LHCN-M2 (cell line): ENCODE measurements around the gene NCCRP1. TPM values are rescaled to one million over a fixed set of nuclear protein-coding genes. Genes with fewer than 3 reads are reported as not detected.
"Not testable (repeated sequence)": the region's sequence is repeated elsewhere in the genome, so short reads cannot be mapped to it uniquely, and the experiment has no call there.

Experiments
- DNase-seq: peaks from one replicate; pipeline ENCODE4 v3.0.0-alpha.2; 2012; ENCODE audit warnings: low read depth
- total RNA-seq: library from RNA; depleted of rRNA; stranded (reverse); fragments of >200 nt; gene quantifications from 2 replicates; pipeline ENCODE4 v1.2.3, GENCODE V29; 2014; rRNA removed

Gene NCCRP1
- total RNA-seq, 1 experiment from 2014 or later, result not detected

DNA sequence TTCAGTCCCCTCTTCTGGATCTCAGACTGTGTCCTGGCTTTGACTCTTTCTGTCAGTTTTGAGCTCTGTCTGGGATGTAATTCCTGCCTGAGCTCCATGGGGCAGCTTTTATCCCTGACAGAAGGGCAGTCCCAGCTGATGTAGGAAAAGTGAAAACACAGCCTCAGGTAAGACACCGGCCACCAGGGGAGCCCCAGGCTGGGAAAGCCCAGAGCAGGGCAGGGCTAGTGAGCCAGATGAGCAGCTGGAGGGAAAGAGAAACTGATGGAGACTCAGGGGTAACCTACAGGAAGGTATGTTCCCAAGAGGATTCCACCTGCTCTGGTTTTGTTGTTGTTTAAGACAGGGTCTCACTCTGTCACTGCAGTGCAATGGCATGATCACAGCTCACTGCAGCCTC lies 48.4 kb downstream of the NCCRP1 start:
- not testable (repeated sequence) for DNase-seq

DNA sequence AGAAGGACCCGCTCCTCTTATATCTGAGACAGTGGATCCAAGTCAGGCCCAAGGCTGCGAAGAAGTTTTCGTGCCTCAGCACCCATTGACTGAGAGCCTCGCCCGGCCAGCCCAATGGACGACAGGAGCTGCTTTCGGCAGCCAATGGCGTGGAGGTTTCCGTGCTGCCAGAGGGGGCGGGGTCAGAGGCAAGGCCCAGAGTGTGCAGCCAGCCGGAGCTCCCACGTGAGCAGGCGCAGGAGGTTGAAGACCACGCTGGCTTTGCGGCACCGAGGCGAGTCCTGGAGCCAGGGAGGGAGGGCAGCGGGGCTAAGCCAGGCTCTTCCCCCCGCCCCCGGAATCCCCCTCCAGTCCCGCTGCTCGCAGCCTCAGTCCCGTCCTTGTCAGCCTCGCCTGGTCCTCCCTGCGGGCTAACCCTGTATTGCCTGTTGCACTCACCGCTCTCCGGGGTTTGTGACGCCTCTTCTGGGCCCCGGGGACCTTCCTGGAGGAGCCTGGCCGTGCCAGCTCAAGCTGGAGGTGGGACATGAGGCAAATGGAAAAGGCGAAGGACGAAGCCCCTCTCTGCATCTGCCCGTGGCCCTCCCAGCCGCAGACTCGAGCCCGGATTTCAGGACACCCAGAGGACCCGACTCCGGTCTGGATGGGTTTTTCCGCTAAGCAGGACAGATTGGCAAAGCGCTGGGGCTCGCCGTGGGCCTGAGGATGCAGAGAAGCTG lies 50.3 kb downstream of the NCCRP1 start:
- DNase-seq, result no peak

- DNase-seq, result no peak
These were observed 51.2 kb downstream of the NCCRP1 start for GRCh38 chr19:39247701-39248664.

DNA sequence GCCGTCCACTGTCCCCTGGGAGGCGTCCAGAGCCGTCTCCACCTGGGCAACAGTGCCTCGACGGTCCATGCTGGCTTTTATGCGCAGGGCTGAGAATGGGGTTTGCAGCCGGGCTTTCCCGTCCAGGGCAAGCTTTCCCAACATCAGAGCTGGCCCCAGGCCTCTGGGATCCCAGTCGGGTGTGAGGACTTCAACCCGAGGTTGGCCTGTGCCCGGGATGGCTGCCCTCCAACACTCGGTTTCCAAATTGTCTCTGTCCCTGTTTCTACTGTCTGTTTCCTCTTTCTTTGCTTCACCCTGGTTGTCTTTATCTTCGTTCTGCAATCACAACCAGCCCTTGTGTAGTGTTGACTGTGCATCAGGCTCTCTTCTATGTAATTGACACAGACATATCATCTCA lies 52.0 kb downstream of the NCCRP1 start, which contains the start of gene IFNL4:
Gene IFNL4, minus strand, starts transcription at position 51 of the 400 bp plus-strand sequence.
- DNase-seq, result no peak

- DNase-seq, result no peak
These were observed 54.3 kb downstream of the NCCRP1 start for GRCh38 chr19:39251081-39251480.

Other genes starting within 250 kb of the NCCRP1 start
- 26.3 and 31.2 TPM in 2 replicates for gene FBXO17, start 221.2 kb upstream of the NCCRP1 start, total RNA-seq
- gene FBXO27, start 164.4 kb upstream of the NCCRP1 start, total RNA-seq, result 4.4 and 14.0 TPM in 2 replicates
- 0.13 and 0.29 TPM in 2 replicates for gene ACP7, start 112.6 kb upstream of the NCCRP1 start, total RNA-seq
- 10.8 and 15.5 TPM in 2 replicates for gene PAK4, start 71.2 kb upstream of the NCCRP1 start, total RNA-seq
- gene SYCN, start 7.3 kb downstream of the NCCRP1 start, total RNA-seq, result not detected in 2 replicates
- not detected in 2 replicates for gene IFNL3, start 48.0 kb downstream of the NCCRP1 start, total RNA-seq
- gene IFNL4, start 51.9 kb downstream of the NCCRP1 start, total RNA-seq, result not detected in 2 replicates
- not detected in 2 replicates for gene IFNL2, start 71.4 kb downstream of the NCCRP1 start, total RNA-seq
- gene IFNL1, start 99.4 kb downstream of the NCCRP1 start, total RNA-seq, result not detected in 2 replicates
- gene LRFN1, start 123.9 kb downstream of the NCCRP1 start, total RNA-seq, result 0.13 TPM in 1 of 2 replicates, not detected in the other
- gene GMFG, start 139.1 kb downstream of the NCCRP1 start, total RNA-seq, result not detected in 2 replicates
- gene SAMD4B, start 145.5 kb downstream of the NCCRP1 start, total RNA-seq, result 90.4 and 126 TPM in 2 replicates
- 51.9 and 61.7 TPM in 2 replicates for gene PAF1, start 194.1 kb downstream of the NCCRP1 start, total RNA-seq
- gene MED29, start 194.4 kb downstream of the NCCRP1 start, total RNA-seq, result 32.8 and 38.7 TPM in 2 replicates
- gene ZFP36, start 209.9 kb downstream of the NCCRP1 start, total RNA-seq, result 9.3 and 15.0 TPM in 2 replicates
- gene PLEKHG2, start 215.7 kb downstream of the NCCRP1 start, total RNA-seq, result 19.9 and 23.4 TPM in 2 replicates
- gene RPS16, start 239.0 kb downstream of the NCCRP1 start, total RNA-seq, result 159 and 209 TPM in 2 replicates
- 74.8 and 79.0 TPM in 2 replicates for gene SUPT5H, start 248.6 kb downstream of the NCCRP1 start, total RNA-seq